ENCODE data around the gene NOSIP. TPM values are rescaled to one million over a fixed set of nuclear protein-coding genes. Genes with fewer than 3 reads are reported as not detected.

NOSIP gene
- total and polyA plus RNA-seq, 8 donors: 18.1 to 354 (median 87.3) TPM

DNA sequence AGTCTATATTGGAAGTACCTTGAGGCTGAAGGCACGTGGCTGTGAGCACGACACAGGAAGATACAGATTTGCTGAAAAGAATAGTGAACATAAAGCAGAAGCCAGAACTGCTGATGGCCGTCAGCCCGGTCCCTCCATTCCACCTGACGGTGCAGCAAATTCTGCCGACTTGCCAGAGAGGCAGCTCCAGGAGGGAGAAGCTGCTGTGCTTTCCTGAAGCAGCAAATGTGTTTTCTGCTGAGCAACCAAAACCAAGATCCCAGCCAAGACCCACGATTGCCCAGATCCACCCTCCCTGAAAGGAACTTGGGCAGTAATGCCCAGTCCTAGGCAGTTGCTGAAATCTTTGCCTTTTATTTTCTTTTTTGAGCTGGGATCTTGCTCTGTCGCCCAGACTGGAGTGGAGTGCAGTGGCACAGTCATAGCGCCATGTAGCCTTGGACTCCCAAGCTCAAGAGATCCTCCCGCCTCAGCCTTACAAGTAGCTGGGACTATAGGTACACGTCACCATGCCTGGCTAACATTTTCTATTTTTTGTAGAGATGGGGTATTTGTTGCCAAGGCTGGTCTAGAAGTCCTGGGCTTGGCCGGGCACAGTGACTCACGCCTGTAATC lies 59.5 kb downstream of the NOSIP start:
- intact Hi-C loops (cut with DNase I; ENCODE audit: low total_unique reads): no loop called here
- Histone ChIP-seq H3K4me3 (no peak overlapping the region), H3K4me1 (peaks cover 0 to 23% (median 6%) of the 10 kb centered on the region in 4 donors), H3K27me3 (no peaks in the 10 kb centered on the region), H3K36me3 (peaks cover 0 to 75% (median 45%) of the 10 kb centered on the region in 4 donors), H3K27ac (peak overlapping the region in 2 of 5 donors; percentile 3 to 9), H3K9me3 (no peaks in the 10 kb centered on the region)
- TF ChIP-seq, protein P1, sequence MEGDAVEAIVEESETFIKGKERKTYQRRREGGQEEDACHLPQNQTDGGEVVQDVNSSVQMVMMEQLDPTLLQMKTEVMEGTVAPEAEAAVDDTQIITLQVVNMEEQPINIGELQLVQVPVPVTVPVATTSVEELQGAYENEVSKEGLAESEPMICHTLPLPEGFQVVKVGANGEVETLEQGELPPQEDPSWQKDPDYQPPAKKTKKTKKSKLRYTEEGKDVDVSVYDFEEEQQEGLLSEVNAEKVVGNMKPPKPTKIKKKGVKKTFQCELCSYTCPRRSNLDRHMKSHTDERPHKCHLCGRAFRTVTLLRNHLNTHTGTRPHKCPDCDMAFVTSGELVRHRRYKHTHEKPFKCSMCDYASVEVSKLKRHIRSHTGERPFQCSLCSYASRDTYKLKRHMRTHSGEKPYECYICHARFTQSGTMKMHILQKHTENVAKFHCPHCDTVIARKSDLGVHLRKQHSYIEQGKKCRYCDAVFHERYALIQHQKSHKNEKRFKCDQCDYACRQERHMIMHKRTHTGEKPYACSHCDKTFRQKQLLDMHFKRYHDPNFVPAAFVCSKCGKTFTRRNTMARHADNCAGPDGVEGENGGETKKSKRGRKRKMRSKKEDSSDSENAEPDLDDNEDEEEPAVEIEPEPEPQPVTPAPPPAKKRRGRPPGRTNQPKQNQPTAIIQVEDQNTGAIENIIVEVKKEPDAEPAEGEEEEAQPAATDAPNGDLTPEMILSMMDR (IDR thresholded peaks at IDR 0.05): no peak
- peak in 1 of 3 donors; percentile 42 for TF ChIP-seq POLR2AphosphoS5 (IDR thresholded peaks at IDR 0.05)
- WGBS, 5 donors: 70 to 86% (median 79%) methylated on average over 13 of the region's 13 CpGs
- no peak for DNase-seq

DNA sequence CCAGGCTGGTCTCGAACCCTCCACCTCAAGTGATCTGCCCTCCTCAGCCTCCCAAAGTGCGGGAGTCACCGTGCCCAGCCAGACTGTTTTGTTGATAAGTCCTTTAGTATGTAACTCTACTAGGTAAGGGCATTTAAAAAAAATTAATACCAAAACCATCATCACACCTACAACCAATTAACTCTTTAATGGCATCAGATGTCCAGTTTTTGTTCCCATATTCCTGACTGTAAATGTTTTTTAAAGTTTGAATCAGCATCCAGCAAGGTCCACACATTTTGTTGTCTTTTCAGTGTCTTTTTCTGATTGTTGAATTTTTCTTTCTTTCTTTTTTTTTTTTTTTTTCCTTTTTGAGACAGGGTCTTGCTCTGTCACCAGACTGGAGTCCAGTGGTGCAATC lies 62.3 kb downstream of the NOSIP start:
- Histone ChIP-seq H3K4me1 (peaks cover 0 to 50% (median 30%) of the 10 kb centered on the region in 4 donors), H3K9me3 (no peaks in the 10 kb centered on the region), H3K27ac (no peak overlapping the region), H3K36me3 (peaks cover 0 to 67% (median 31%) of the 10 kb centered on the region in 4 donors), H3K4me3 (no peak overlapping the region), H3K27me3 (no peaks in the 10 kb centered on the region)
- TF ChIP-seq EP300 (IDR thresholded peaks at IDR 0.05) (no peak), POLR2A (IDR thresholded peaks at IDR 0.05) (no peak), POLR2AphosphoS5 (IDR thresholded peaks at IDR 0.05) (no peak)
- TF ChIP-seq, protein P1 (IDR thresholded peaks at IDR 0.05): no peak
- DNase-seq: no peak
- 86 to 96% (median 93%) methylated on average over 3 of the region's 3 CpGs for WGBS, 5 donors
- intact Hi-C loops (cut with DNase I; ENCODE audit: low total_unique reads): no loop called here

DNA sequence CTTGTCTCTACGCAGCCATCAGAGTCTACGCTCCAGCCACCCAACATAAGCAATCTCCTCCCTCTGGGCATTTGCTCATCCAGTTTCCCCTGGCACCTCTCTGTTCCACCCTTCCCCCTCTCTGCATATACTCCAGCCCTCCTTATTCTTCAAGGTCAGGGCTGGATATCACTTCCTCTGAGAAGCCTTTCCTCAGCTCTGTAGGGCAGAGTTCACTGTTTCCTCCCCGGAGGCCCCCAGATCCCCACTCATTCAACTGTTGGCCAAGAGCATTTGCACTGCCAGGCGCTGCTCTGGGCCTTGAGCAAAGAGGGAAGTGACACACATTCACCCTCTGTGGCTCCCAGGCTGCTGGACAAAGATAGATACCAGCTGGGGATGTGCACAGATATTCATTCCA lies 64.6 kb downstream of the NOSIP start:
- peak overlapping the region in 2 of 5 donors; percentile 38 to 53 for H3K27ac ChIP-seq

DNA sequence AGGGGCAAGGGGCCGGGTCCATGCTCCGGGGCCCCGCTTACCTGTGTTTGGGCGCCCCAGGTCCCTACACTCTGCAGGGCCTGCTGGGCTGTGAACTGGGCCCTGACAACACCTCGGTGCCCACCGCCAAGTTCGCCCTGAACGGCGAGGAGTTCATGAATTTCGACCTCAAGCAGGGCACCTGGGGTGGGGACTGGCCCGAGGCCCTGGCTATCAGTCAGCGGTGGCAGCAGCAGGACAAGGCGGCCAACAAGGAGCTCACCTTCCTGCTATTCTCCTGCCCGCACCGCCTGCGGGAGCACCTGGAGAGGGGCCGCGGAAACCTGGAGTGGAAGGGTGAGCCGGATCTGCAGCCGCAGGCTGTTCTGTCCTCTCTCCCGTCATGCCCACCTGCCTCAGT lies 66.2 kb downstream of the NOSIP start:
- H3K4me1 ChIP-seq: peaks cover 14 to 66% (median 44%) of the 10 kb centered on the region in 4 donors
- H3K36me3 ChIP-seq: peaks cover 0 to 43% (median 4%) of the 10 kb centered on the region in 4 donors
- H3K4me3 ChIP-seq: peak overlapping the region; percentile 77 to 92 (median 84)
- H3K27ac ChIP-seq: peak overlapping the region in 4 of 5 donors; percentile 86 to 93 (median 91)
- no peaks in the 10 kb centered on the region for H3K27me3 ChIP-seq
- WGBS, 5 donors: 39 to 63% (median 44%) methylated on average over 8 to 21 of the region's 21 CpGs
- intact Hi-C loops (cut with DNase I; ENCODE audit: low total_unique reads): no loop called here
- H3K9me3 ChIP-seq: no peaks in the 10 kb centered on the region
- no peak for TF ChIP-seq EP300 (IDR thresholded peaks at IDR 0.05)
- TF ChIP-seq, protein P1 (IDR thresholded peaks at IDR 0.05): no peak
- TF ChIP-seq POLR2AphosphoS5 (IDR thresholded peaks at IDR 0.05): no peak
- TF ChIP-seq POLR2A (IDR thresholded peaks at IDR 0.05): no peak
- DNase-seq: peak in 1 of 2 donors; percentile 46

More for the DNA sequence above, 64.6 kb downstream of the NOSIP start:
- Histone ChIP-seq H3K4me3 (no peak overlapping the region), H3K36me3 (peaks cover 0 to 52% (median 16%) of the 10 kb centered on the region in 4 donors), H3K9me3 (no peaks in the 10 kb centered on the region), H3K4me1 (peaks cover 14 to 66% (median 47%) of the 10 kb centered on the region in 4 donors), H3K27me3 (no peaks in the 10 kb centered on the region)
- peak in 1 of 2 donors; percentile 81 for DNase-seq
- intact Hi-C loops (cut with DNase I; ENCODE audit: low total_unique reads): no loop called here
- TF ChIP-seq EP300 (IDR thresholded peaks at IDR 0.05): no peak
- TF ChIP-seq POLR2A (IDR thresholded peaks at IDR 0.05): no peak
- TF ChIP-seq, protein P1 (IDR thresholded peaks at IDR 0.05): no peak
- 46 to 62% (median 59%) methylated on average over 4 of the region's 4 CpGs for WGBS, 5 donors
